ENCODE results near the gene KRT16.
"Not testable (repeated sequence)": the region's sequence is repeated elsewhere in the genome, so short reads cannot be mapped to it uniquely, and the experiment has no call there.

Gene KRT16

GRCh38 chr17:41614098-41614497 is 1.5 kb upstream of the KRT16 start:
- DNase-seq: no peak

- DNase-seq: no peak
These were observed 913 bp upstream of the KRT16 start for GRCh38 chr17:41613277-41614082.

- no peak for DNase-seq
These were observed 1.5 kb downstream of the KRT16 start for GRCh38 chr17:41610965-41611640.

GRCh38 chr17:41610061-41610517 is 2.5 kb downstream of the KRT16 start:
- not testable (repeated sequence) for DNase-seq

- DNase-seq: not testable (repeated sequence)
These were observed 5.6 kb downstream of the KRT16 start for GRCh38 chr17:41606930-41607329.

- no peak for DNase-seq
These were observed 10.0 kb downstream of the KRT16 start for GRCh38 chr17:41602524-41602923.

GRCh38 chr17:41600318-41600717 is 12.2 kb downstream of the KRT16 start:
- DNase-seq: no peak

- DNase-seq: no peak
These were observed 12.9 kb downstream of the KRT16 start for GRCh38 chr17:41599680-41600079.

GRCh38 chr17:41595585-41595984 is 17.0 kb downstream of the KRT16 start:
- no peak for DNase-seq

GRCh38 chr17:41594363-41594915 is 18.1 kb downstream of the KRT16 start:
- DNase-seq: no peak

GRCh38 chr17:41593306-41593981 is 19.1 kb downstream of the KRT16 start:
- no peak for DNase-seq

- no peak for DNase-seq
These were observed 19.8 kb downstream of the KRT16 start for GRCh38 chr17:41592601-41593305.

- DNase-seq: no peak
These were observed 23.3 kb downstream of the KRT16 start for GRCh38 chr17:41589301-41589700.

GRCh38 chr17:41588126-41588810 is 24.3 kb downstream of the KRT16 start:
- DNase-seq: no peak

GRCh38 chr17:41586863-41587495 is 25.6 kb downstream of the KRT16 start, which contains the start of gene KRT14:
KRT14 (minus strand) TSS chr17:41586895; CDS start chr17:41586834, 61 bp downstream.
- DNase-seq: no peak

GRCh38 chr17:41585301-41586056 is 27.1 kb downstream of the KRT16 start:
- DNase-seq: no peak

GRCh38 chr17:41584331-41584927 is 28.1 kb downstream of the KRT16 start:
- not testable (repeated sequence) for DNase-seq

- DNase-seq: no peak
These were observed 29.1 kb downstream of the KRT16 start for GRCh38 chr17:41583137-41584127.

Measured in inflammatory macrophage treated with lipopolysaccharide for 4 hours (primary cell).